SK-N-MC (cell line): ENCODE results near the gene UBR3.

ENCODE experiments used
- DNase-seq: peaks from one replicate; pipeline ENCODE4 v3.0.0-alpha.2; 2011; ENCODE audit warnings: low read depth, low spot score
- H3K27ac ChIP-seq: fragments of 200-600 bp; sonication (generic); 2 replicates; pipeline ENCODE4 v1.5.1; 2016; ENCODE audit warnings: mixed run types
- H3K36me3 ChIP-seq: fragments of 200-600 bp; sonication (generic); 2 replicates; pipeline ENCODE4 v1.6.1; 2017; ENCODE audit warnings: antibody characterized with exemption, low read length, mixed read lengths; ENCODE audit not compliant: insufficient read depth
- H3K4me3 ChIP-seq: fragments of 200-600 bp; sonication (generic); 2 replicates; pipeline ENCODE4 v1.5.1; 2016
- H3K9ac ChIP-seq: fragments of 200-600 bp; sonication (generic); 2 replicates; pipeline ENCODE4 v1.8.0; 2017; ENCODE audit warnings: mixed run types, mixed read lengths; ENCODE audit not compliant: insufficient read length
- H3K9me3 ChIP-seq: fragments of 200-600 bp; sonication (generic); 2 replicates; pipeline ENCODE4 v1.6.1; 2017; ENCODE audit warnings: low read depth, mild to moderate bottlenecking, antibody characterized with exemption, low read length, moderate library complexity, mixed read lengths
- EZH2 ChIP-seq: fragments of 200-600 bp; sonication (generic); IDR thresholded peaks from one replicate; pipeline ENCODE4 v1.6.1; 2017; ENCODE audit warnings: antibody characterized with exemption
- FOXP2 ChIP-seq: optimal IDR thresholded peaks from 2 replicates; pipeline ENCODE3; 2011; ENCODE audit warnings: mild to moderate bottlenecking, moderate library complexity; ENCODE audit not compliant: insufficient read depth; ENCODE audit errors: extremely low read length, control extremely low read depth
- POLR2AphosphoS5 ChIP-seq: IDR thresholded peaks from 2 replicates; pipeline ENCODE4 v1.6.1; 2012; ENCODE audit warnings: mild to moderate bottlenecking, low read depth, low read length, borderline replicate concordance

Gene UBR3

DNA sequence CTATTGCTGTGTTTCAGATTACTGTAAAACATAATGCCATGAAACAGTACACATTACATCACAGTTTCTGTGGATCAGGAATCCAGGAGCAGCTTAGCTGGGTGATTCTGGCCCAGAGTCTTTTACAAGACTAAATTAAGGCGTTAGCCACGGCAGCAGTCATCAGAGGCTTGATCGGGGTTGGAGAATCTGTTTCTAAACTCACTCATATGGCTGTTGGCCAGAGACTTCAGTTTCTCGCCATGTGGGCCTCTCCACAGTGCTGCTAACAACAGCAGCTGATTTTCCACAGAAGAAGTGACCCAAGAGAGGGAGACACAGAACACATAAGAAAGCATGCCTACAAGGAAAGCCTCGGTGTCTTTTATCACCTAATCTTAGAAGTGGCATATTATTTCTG, 261.5 kb downstream of the UBR3 start:
- no peaks in the 10 kb centered on the region for H3K36me3 ChIP-seq
- H3K4me3 ChIP-seq: no peak overlapping the region
- H3K9me3 ChIP-seq: no peaks in the 10 kb centered on the region
- no peak overlapping the region for H3K27ac ChIP-seq
- H3K9ac ChIP-seq: no peak overlapping the region
- no peak for DNase-seq
- TF ChIP-seq FOXP2 (no peak), POLR2AphosphoS5 (no peak), EZH2 (no peak)

DNA sequence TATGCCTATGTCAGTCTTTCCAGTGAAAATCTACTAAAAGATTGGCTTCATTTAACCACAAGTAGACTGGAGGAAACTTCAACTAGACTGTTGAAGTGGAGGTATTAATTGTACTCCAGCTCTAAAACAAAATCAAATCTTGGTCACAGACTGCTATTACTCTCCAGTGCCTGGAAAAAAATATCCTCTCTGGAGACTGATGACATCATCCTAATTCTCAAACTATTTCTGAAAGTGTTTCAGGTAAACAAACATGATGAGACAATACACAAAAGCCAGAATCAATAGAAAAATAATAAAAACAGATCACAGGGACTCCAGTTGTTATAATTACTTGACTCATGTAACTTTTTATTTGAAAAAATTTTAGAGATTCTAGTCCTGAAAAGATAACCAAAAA, 263.0 kb downstream of the UBR3 start:
- H3K9me3 ChIP-seq: no peaks in the 10 kb centered on the region
- DNase-seq: no peak
- H3K36me3 ChIP-seq: no peaks in the 10 kb centered on the region
- H3K27ac ChIP-seq: no peak overlapping the region
- no peak overlapping the region for H3K9ac ChIP-seq
- H3K4me3 ChIP-seq: no peak overlapping the region
- TF ChIP-seq FOXP2 (no peak), POLR2AphosphoS5 (no peak), EZH2 (no peak)

GRCh38 chr2:170091436-170091835, 264.2 kb downstream of the UBR3 start:
- Histone ChIP-seq H3K4me3 (no peak overlapping the region), H3K36me3 (no peaks in the 10 kb centered on the region), H3K9ac (no peak overlapping the region), H3K27ac (no peak overlapping the region), H3K9me3 (no peaks in the 10 kb centered on the region)
- DNase-seq: no peak
- no peak for TF ChIP-seq POLR2AphosphoS5
- no peak for TF ChIP-seq EZH2
- no peak for TF ChIP-seq FOXP2

DNA sequence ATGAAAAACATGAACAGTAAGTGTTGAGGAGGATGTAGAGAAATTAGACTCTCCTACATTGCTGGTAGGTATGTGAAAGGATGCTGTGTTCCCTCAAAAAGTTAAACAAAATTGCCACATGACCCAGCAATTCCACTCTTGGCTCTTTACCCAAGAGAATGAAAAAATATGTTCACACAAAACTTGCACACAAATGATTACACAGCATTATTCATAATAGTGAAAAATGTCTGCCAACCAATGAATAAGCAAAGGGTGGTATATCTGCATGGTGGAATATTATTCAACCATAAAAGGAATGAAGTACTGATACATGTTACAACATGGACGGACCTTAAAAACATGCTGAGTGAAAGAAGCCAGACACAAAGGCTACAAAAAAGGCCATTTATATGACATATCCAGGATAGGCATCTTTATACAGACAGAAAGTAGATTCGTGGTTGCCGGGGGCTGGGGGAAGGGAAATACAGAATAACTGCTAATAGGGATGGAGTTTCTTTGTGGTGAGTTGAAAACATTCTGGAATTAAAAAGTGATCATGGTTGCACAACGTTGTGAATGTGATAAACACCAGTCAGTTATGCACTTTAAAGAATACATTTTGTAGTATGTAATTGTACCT, 265.3 kb downstream of the UBR3 start:
- DNase-seq: no peak
- Histone ChIP-seq H3K36me3 (no peaks in the 10 kb centered on the region), H3K4me3 (no peak overlapping the region), H3K9ac (no peak overlapping the region), H3K27ac (no peak overlapping the region), H3K9me3 (no peaks in the 10 kb centered on the region)
- TF ChIP-seq EZH2 (no peak), FOXP2 (no peak)

GRCh38 chr2:170095380-170095779, 268.1 kb downstream of the UBR3 start:
- no peak for TF ChIP-seq FOXP2
- no peak overlapping the region for H3K9ac ChIP-seq
- H3K36me3 ChIP-seq: no peaks in the 10 kb centered on the region
- DNase-seq: no peak
- no peak overlapping the region for H3K27ac ChIP-seq
- no peak overlapping the region for H3K4me3 ChIP-seq
- no peaks in the 10 kb centered on the region for H3K9me3 ChIP-seq

GRCh38 chr2:170098626-170099312, 271.5 kb downstream of the UBR3 start:
- H3K27ac ChIP-seq: no peak overlapping the region
- no peaks in the 10 kb centered on the region for H3K36me3 ChIP-seq
- no peak for TF ChIP-seq EZH2
- no peak for TF ChIP-seq POLR2AphosphoS5
- no peak for TF ChIP-seq FOXP2
- H3K4me3 ChIP-seq: no peak overlapping the region
- no peak for DNase-seq
- no peaks in the 10 kb centered on the region for H3K9me3 ChIP-seq
- H3K9ac ChIP-seq: no peak overlapping the region

DNA sequence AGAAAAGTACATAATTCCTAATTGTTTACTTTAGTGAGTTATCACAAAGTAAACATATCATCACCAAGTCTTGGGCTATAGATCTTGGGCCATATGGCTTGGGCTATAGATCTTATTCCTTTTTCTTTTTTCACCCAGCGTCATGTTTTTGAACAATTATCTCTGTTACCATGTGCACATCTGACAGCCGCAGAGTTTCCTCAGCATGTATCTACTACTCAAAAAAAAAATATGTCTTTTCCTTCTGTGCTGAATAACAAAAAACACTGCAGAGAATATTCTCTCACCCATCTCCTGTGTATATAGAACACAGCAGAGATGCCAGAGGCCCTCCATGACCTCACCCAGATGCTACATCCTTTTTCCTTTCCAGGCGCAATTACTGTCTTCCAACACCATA, 274.5 kb downstream of the UBR3 start:
- no peak for DNase-seq
- Histone ChIP-seq H3K9me3 (no peaks in the 10 kb centered on the region), H3K36me3 (no peaks in the 10 kb centered on the region), H3K9ac (no peak overlapping the region), H3K4me3 (no peak overlapping the region), H3K27ac (no peak overlapping the region)
- no peak for TF ChIP-seq POLR2AphosphoS5
- no peak for TF ChIP-seq FOXP2
- TF ChIP-seq EZH2: no peak

DNA sequence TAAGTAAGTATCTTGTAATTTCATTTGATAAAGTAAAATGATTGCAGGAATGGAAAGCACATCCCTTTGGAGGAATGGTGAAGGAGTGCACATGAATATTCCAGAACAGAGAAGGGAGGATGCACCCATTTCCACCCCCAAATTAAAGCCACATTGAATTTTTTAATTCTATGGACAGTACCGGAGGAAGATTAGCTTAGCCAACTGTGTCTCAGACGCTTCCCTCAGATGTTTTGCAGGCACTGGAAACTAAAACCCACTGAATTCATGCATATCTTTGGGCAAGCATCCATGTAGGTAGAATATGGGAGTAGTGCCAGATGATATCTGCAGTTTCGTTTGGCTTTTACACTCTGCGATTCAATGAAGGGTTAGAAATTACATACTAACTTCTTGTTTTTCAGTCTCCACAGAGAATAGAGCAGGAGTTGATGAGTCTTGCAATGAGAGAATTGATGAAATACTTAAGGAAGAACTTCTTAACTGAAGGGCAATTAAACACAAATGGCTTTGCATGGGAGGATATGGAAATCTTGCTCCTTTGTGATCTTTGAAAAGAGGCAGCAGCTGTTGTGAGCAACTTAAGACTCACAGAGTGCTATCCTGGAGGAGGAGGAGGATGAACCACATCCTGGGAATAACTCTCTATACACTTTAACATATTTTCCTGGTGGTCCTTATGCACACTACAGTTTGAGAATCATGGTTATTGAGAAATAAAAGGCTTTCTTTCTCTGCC, 279.0 kb downstream of the UBR3 start:
- Histone ChIP-seq H3K27ac (no peak overlapping the region), H3K36me3 (no peaks in the 10 kb centered on the region), H3K9me3 (no peaks in the 10 kb centered on the region), H3K9ac (no peak overlapping the region), H3K4me3 (no peak overlapping the region)
- TF ChIP-seq EZH2: no peak
- no peak for DNase-seq
